GM12801 (cell line): ENCODE data around the gene PLEKHG2.

Experiments
- CTCF ChIP-seq: IDR thresholded peaks from one replicate; pipeline ENCODE4 v1.5.1; 2011; ENCODE audit warnings: control low read depth; ENCODE audit not compliant: insufficient read length; ENCODE audit errors: extremely low read depth

Gene PLEKHG2

GRCh38 chr19:39389631-39390414, 22.6 kb upstream of the PLEKHG2 start:
- no peak for TF ChIP-seq CTCF

- TF ChIP-seq CTCF: no peak
Observed at GRCh38 chr19:39390451-39390750, 22.1 kb upstream of the PLEKHG2 start.

GRCh38 chr19:39390751-39391437, 21.6 kb upstream of the PLEKHG2 start, which contains the start of the genes MED29 and PAF1:
Gene MED29 (plus strand): TSS chr19:39391378. CDS start chr19:39391423, 45 bp downstream.
Gene PAF1 (minus strand): TSS chr19:39391106. CDS start chr19:39390864, 242 bp downstream.
- TF ChIP-seq CTCF: no peak

- peak; percentile 68 for TF ChIP-seq CTCF
Observed at GRCh38 chr19:39397360-39398296, 14.8 kb upstream of the PLEKHG2 start.

- no peak for TF ChIP-seq CTCF
Observed at GRCh38 chr19:39398297-39398864, 14.1 kb upstream of the PLEKHG2 start.

GRCh38 chr19:39399668-39400050, 12.8 kb upstream of the PLEKHG2 start:
- TF ChIP-seq CTCF: no peak

- TF ChIP-seq CTCF: no peak
Observed at GRCh38 chr19:39400061-39400460, 12.4 kb upstream of the PLEKHG2 start.
